Keratinocyte (primary cell): Measurements from ENCODE around the gene CDKN1C. TPM values are rescaled to one million over a fixed set of nuclear protein-coding genes. Genes with fewer than 3 reads are reported as not detected.

Source experiments
- DNase-seq: peaks from one replicate; pipeline ENCODE4 v3.0.0-alpha.2; 2011; ENCODE audit warnings: low read depth, missing footprints, low spot score
- FAIRE-seq: peaks from 2 replicates; lab custom pipeline; 2011; peaks lifted over from hg19 to GRCh38; lab: Jason Lieb, UNC
- H2AFZ ChIP-seq: 2 replicates; pipeline ENCODE4 v1.6.0; 2012; ENCODE audit warnings: low read length, control low read depth, inconsistent platforms; ENCODE audit not compliant: control insufficient read depth
- H3K27ac ChIP-seq: 2 replicates; pipeline ENCODE4 v1.5.1; 2011; ENCODE audit warnings: low read length; ENCODE audit not compliant: control insufficient read depth, insufficient read depth
- H3K27me3 ChIP-seq: 3 replicates; pipeline ENCODE4 v1.6.0; 2011; ENCODE audit warnings: low read length; ENCODE audit not compliant: control insufficient read depth, insufficient read depth; ENCODE audit errors: extremely low read depth
- H3K36me3 ChIP-seq, 2 experiments: 2 replicates in 1 of 2; 3 replicates in 1 of 2; pipeline ENCODE4 v1.5.1; 2011; ENCODE audit warnings: low read length in 2 of 2, mild to moderate bottlenecking in 1 of 2; ENCODE audit not compliant: control insufficient read depth in 2 of 2, insufficient read depth in 2 of 2; ENCODE audit errors: extremely low read depth in 1 of 2
- H3K4me1 ChIP-seq: 3 replicates; pipeline ENCODE4 v1.5.1; 2011; ENCODE audit warnings: low read length; ENCODE audit not compliant: control insufficient read depth, insufficient read depth; ENCODE audit errors: extremely low read depth
- H3K4me2 ChIP-seq: 3 replicates; pipeline ENCODE4 v1.6.0; 2011; ENCODE audit warnings: low read depth, low read length; ENCODE audit not compliant: control insufficient read depth, insufficient read depth; ENCODE audit errors: extremely low read depth
- H3K4me3 ChIP-seq, 3 experiments: fragments of 200-600 bp in 1 of 3; sonication (generic) in 1 of 3; 2 replicates in 2 of 3; 3 replicates in 1 of 3; pipeline ENCODE4 v1.5.1; 2011 to 2016; ENCODE audit warnings: low read length in 3 of 3, mild to moderate bottlenecking in 3 of 3, control low read depth in 2 of 3, inconsistent platforms in 1 of 3, low read depth in 1 of 3, mixed read lengths in 1 of 3, mixed run types in 1 of 3, moderate library complexity in 1 of 3; ENCODE audit not compliant: control insufficient read depth in 2 of 3, insufficient read depth in 2 of 3; ENCODE audit errors: extremely low read depth in 1 of 3
- H3K79me2 ChIP-seq: 2 replicates; pipeline ENCODE4 v1.6.0; 2012; ENCODE audit warnings: low read length; ENCODE audit not compliant: control insufficient read depth, insufficient read depth
- H3K9ac ChIP-seq: 3 replicates; pipeline ENCODE4 v1.6.0; 2011; ENCODE audit warnings: low read length; ENCODE audit not compliant: control insufficient read depth, insufficient read depth; ENCODE audit errors: extremely low read depth
- H3K9me1 ChIP-seq: 3 replicates; pipeline ENCODE4 v1.6.0; 2011; ENCODE audit warnings: low read length; ENCODE audit not compliant: control insufficient read depth, insufficient read depth; ENCODE audit errors: extremely low read depth
- H3K9me3 ChIP-seq: 2 replicates; pipeline ENCODE4 v1.5.1; 2012; ENCODE audit warnings: low read depth, low read length; ENCODE audit not compliant: control insufficient read depth
- H4K20me1 ChIP-seq: 3 replicates; pipeline ENCODE4 v1.6.0; 2011; ENCODE audit warnings: low read length; ENCODE audit not compliant: control insufficient read depth, insufficient read depth; ENCODE audit errors: extremely low read depth
- EZH2 ChIP-seq: IDR thresholded peaks from one replicate; pipeline ENCODE4 v1.6.1; 2012; ENCODE audit warnings: inconsistent platforms, mild to moderate bottlenecking, low read length, moderate library complexity
- dilution Hi-C: fragments of 300-500 bp; cut with MboI; formaldehyde crosslinking; loops from one replicate; pipeline ENCODE4 v1.7.0; 2020; ENCODE audit warnings: low sequenced_read_pairs; ENCODE audit not compliant: extremely low pct_ligation_motif_present
- polyA plus RNA-seq, 5 experiments: library from polyadenylated mRNA; depleted of rRNA in 3 of 5; stranded (reverse) in 3 of 5; stranded (forward) in 1 of 5; unstranded in 1 of 5; fragments of >200 nt; gene quantifications; 1 replicate in 1 of 5; 2 replicates in 3 of 5; 3 replicates in 1 of 5; pipeline versions ENCODE4 v1.2.1 to v1.2.3, GENCODE V29; 2011 to 2012; ENCODE audit warnings: missing spikeins in 2 of 5, low read depth in 1 of 5, low replicate concordance in 1 of 5
- TF ChIP-seq, protein P1 (sequence below), 3 experiments: IDR thresholded peaks in 1 of 3; conservative IDR thresholded peaks in 1 of 3; optimal IDR thresholded peaks in 1 of 3; 2 replicates in 2 of 3; 3 replicates in 1 of 3; pipeline versions ENCODE3 to v1.5.1; 2011; ENCODE audit warnings: low read length in 3 of 3, mild to moderate bottlenecking in 3 of 3, moderate library complexity in 2 of 3, control low read depth in 1 of 3, inconsistent platforms in 1 of 3; ENCODE audit not compliant: insufficient read depth in 2 of 3; ENCODE audit errors: extremely low read depth in 1 of 3

The CDKN1C gene
- polyA plus RNA-seq, 1 donor (not counting 4 experiments of a cell fraction or from before 2014, with no cell fraction given) = 0.37 TPM

DNA sequence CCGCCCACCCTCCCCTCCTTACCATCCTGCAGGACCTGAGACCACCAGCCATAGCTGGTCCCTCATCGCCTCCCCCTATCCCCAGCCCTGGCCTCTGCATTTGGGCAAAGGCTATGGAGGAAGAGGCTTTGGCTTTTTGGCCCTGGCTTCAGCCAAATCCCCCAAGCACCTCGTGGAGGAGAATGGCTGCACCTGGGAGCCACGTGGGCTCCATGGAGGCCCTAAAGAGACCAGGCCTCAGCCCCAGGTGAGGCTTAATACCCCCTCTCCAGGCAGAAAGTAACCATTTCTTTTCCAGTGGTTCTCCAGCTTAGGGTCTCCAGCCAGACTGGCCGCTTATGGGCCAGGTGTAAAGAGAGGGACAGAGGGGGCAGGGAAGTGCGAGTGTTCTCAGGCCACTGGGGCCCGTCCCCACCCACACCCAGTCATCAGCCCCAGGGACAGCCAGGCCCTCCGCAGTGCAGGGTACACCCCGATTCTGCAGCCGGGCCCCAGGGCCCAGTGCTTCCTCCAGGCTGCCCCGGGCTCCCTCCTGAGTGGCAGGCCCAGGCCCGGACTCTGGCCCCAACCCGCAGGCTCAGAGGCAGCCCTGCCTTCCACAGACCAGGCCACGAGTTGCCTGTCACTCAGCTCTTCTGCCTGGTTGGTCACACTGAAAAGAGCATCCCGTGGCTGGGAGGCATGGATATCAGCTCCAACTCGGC, 26.4 kb downstream of the CDKN1C start:
- dilution Hi-C loops = no loop called here
- peaks cover 43% of the 10 kb centered on the region for H3K27me3 ChIP-seq
- no peaks in the 10 kb centered on the region for H4K20me1 ChIP-seq
- no peaks in the 10 kb centered on the region for H3K9me1 ChIP-seq
- H3K4me3 ChIP-seq = no peak overlapping the region
- H3K4me1 ChIP-seq = no peaks in the 10 kb centered on the region
- no peak overlapping the region for H3K9ac ChIP-seq
- no peak overlapping the region for H3K4me2 ChIP-seq
- DNase-seq = no peak
- H3K36me3 ChIP-seq = no peaks in the 10 kb centered on the region
- no peak for TF ChIP-seq EZH2
- TF ChIP-seq, protein P1, sequence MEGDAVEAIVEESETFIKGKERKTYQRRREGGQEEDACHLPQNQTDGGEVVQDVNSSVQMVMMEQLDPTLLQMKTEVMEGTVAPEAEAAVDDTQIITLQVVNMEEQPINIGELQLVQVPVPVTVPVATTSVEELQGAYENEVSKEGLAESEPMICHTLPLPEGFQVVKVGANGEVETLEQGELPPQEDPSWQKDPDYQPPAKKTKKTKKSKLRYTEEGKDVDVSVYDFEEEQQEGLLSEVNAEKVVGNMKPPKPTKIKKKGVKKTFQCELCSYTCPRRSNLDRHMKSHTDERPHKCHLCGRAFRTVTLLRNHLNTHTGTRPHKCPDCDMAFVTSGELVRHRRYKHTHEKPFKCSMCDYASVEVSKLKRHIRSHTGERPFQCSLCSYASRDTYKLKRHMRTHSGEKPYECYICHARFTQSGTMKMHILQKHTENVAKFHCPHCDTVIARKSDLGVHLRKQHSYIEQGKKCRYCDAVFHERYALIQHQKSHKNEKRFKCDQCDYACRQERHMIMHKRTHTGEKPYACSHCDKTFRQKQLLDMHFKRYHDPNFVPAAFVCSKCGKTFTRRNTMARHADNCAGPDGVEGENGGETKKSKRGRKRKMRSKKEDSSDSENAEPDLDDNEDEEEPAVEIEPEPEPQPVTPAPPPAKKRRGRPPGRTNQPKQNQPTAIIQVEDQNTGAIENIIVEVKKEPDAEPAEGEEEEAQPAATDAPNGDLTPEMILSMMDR (optimal IDR thresholded peaks at IDR 0.05 in 1 of 3, IDR thresholded peaks at IDR 0.05 in 1 of 3, conservative IDR thresholded peaks at IDR 0.05 in 1 of 3; ENCODE audit: extremely low read depth in 1 of 3, insufficient read depth in 2 of 3, low read length in 3 of 3) = no peak
- no peak for FAIRE-seq
- no peak overlapping the region for H2AFZ ChIP-seq
- H3K9me3 ChIP-seq = no peaks in the 10 kb centered on the region
- no peak overlapping the region for H3K27ac ChIP-seq
- H3K79me2 ChIP-seq = no peaks in the 10 kb centered on the region

DNA sequence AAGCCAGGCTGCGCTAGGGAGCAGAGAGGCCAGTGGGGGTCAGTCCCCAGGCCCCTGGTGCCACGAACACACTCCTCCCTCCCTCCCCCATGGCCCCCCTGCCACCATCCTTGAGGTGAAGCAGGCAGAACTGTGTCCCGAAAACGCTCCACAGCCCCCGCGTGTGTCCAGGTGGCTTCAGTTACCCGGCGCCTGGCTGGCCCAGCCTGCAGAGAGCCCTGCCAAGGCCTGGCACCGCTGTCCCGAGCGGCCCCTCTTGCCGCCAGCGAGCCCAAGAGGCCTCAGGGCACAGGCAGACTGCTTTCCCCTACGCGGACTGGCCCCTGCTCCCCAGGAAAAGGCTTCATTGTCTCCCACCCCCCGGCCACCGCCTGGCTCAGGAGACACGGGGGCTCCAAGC, 27.7 kb downstream of the CDKN1C start:
- DNase-seq (no peak), FAIRE-seq (no peak)
- H3K4me3 ChIP-seq = no peak overlapping the region
- no peaks in the 10 kb centered on the region for H3K79me2 ChIP-seq
- no peaks in the 10 kb centered on the region for H4K20me1 ChIP-seq
- TF ChIP-seq, protein P1 (optimal IDR thresholded peaks at IDR 0.05 in 1 of 3, IDR thresholded peaks at IDR 0.05 in 1 of 3, conservative IDR thresholded peaks at IDR 0.05 in 1 of 3; ENCODE audit: extremely low read depth in 1 of 3, insufficient read depth in 2 of 3, low read length in 3 of 3) = no peak
- TF ChIP-seq EZH2 = no peak
- no peak overlapping the region for H3K27ac ChIP-seq
- H3K9me3 ChIP-seq = no peaks in the 10 kb centered on the region
- H3K36me3 ChIP-seq = no peaks in the 10 kb centered on the region
- H3K27me3 ChIP-seq = peaks cover 33% of the 10 kb centered on the region
- no peak overlapping the region for H2AFZ ChIP-seq
- no peaks in the 10 kb centered on the region for H3K9me1 ChIP-seq
- dilution Hi-C loops = no loop called here
- no peaks in the 10 kb centered on the region for H3K4me1 ChIP-seq
- no peak overlapping the region for H3K4me2 ChIP-seq
- H3K9ac ChIP-seq = no peak overlapping the region
